HEK293 (cell line): Measurements from ENCODE around the gene NKAPD1.

Experiments
- CTCF ChIA-PET: fragments of 350-600 bp; formaldehyde crosslinking; extraction: SDS; loops from one replicate; lab custom pipeline; 2021; ENCODE audit warnings: antibody characterized with exemption; lab: Yijun Ruan, JAX
- POLR2A ChIA-PET: fragments of 300-600 bp; formaldehyde crosslinking; extraction: SDS; loops from one replicate; lab custom pipeline; 2020; ENCODE audit warnings: antibody characterized with exemption, inconsistent platforms; lab: Yijun Ruan, JAX
- H3K27ac ChIP-seq: fragments of 200-500 bp; sonication (Bioruptor generic); 2 replicates; pipeline ENCODE4 v1.5.1; 2014; ENCODE audit warnings: low read depth, low read length, control low read depth, inconsistent platforms; ENCODE audit errors: extremely low read depth
- H3K36me3 ChIP-seq, 2 experiments: fragments of 200-500 bp in 1 of 2; sonication (Bioruptor generic) in 1 of 2; 1 replicate in 1 of 2; 2 replicates in 1 of 2; pipeline ENCODE4 v1.5.1; 2014 to 2017; ENCODE audit warnings: inconsistent platforms in 2 of 2, low read length in 2 of 2; ENCODE audit not compliant: control insufficient read depth in 2 of 2, insufficient read depth in 1 of 2
- H3K4me1 ChIP-seq: fragments of 200-500 bp; sonication (Bioruptor generic); 2 replicates; pipeline ENCODE4 v1.5.1; 2014; ENCODE audit warnings: mild to moderate bottlenecking, low read length, inconsistent platforms; ENCODE audit not compliant: control insufficient read depth, insufficient read depth
- H3K4me3 ChIP-seq: 2 replicates; pipeline ENCODE4 v1.5.1; 2011; ENCODE audit warnings: low read depth, mild to moderate bottlenecking, control low read depth, low read length, moderate library complexity
- H3K9me3 ChIP-seq: fragments of 200-500 bp; sonication (Bioruptor generic); 2 replicates; pipeline ENCODE4 v1.5.1; 2014; ENCODE audit warnings: low read depth, low read length, inconsistent platforms; ENCODE audit not compliant: control insufficient read depth, insufficient read depth
- ELK4 ChIP-seq: IDR thresholded peaks from 2 replicates; pipeline ENCODE4 v1.6.1; 2011; ENCODE audit warnings: mild to moderate bottlenecking, low read depth, low read length, borderline replicate concordance
- GLI2 ChIP-seq: fragments of 450-650 bp; formaldehyde crosslinking; IDR thresholded peaks from 2 replicates; pipeline ENCODE4; 2017; ENCODE audit warnings: missing biosample characterization, missing genetic modification characterization, low read depth, borderline replicate concordance
- SETDB1 ChIP-seq: IDR thresholded peaks from one replicate; pipeline ENCODE4 v1.6.1; 2017; ENCODE audit warnings: mild to moderate bottlenecking, low read length, moderate library complexity, mixed read lengths; ENCODE audit not compliant: insufficient read length
- ZBTB11 ChIP-seq: fragments of 450-650 bp; formaldehyde crosslinking; conservative IDR thresholded peaks from 2 replicates; pipeline ENCODE4 v1.5.1; 2016; ENCODE audit warnings: low read depth, missing biosample characterization, missing genetic modification characterization
- ZNF335 ChIP-seq: fragments of 450-650 bp; formaldehyde crosslinking; conservative IDR thresholded peaks from 2 replicates; pipeline ENCODE4 v1.5.1; 2016; ENCODE audit warnings: missing biosample characterization, missing genetic modification characterization
- ZNF350 ChIP-seq: fragments of 450-650 bp; formaldehyde crosslinking; IDR thresholded peaks from 2 replicates; pipeline ENCODE4 v1.5.0; 2017; ENCODE audit warnings: missing biosample characterization, mild to moderate bottlenecking, missing genetic modification characterization
- ZNF391 ChIP-seq: fragments of 450-650 bp; formaldehyde crosslinking; IDR thresholded peaks from 2 replicates; pipeline ENCODE4 v1.5.1; 2016; ENCODE audit warnings: low read depth, missing biosample characterization, missing genetic modification characterization, borderline replicate concordance
- ZNF394 ChIP-seq: fragments of 450-650 bp; formaldehyde crosslinking; IDR thresholded peaks from 2 replicates; pipeline ENCODE4 v1.5.1; 2016; ENCODE audit warnings: missing biosample characterization, missing genetic modification characterization, mild to moderate bottlenecking, moderate library complexity, borderline replicate concordance
- ZNF529 ChIP-seq: fragments of 450-650 bp; formaldehyde crosslinking; IDR thresholded peaks from 2 replicates; pipeline ENCODE4 v1.5.1; 2017; ENCODE audit warnings: missing genetic modification characterization, missing biosample characterization; ENCODE audit not compliant: insufficient replicate concordance
- ZNF558 ChIP-seq: fragments of 450-650 bp; formaldehyde crosslinking; IDR thresholded peaks from 2 replicates; pipeline ENCODE4 v1.5.1; 2016; ENCODE audit warnings: missing biosample characterization, missing genetic modification characterization
- ZNF596 ChIP-seq: fragments of 450-650 bp; IDR thresholded peaks from 2 replicates; pipeline ENCODE4 v1.5.0; 2018; ENCODE audit warnings: missing biosample characterization, mild to moderate bottlenecking, missing genetic modification characterization, moderate library complexity
- ZNF654 ChIP-seq: fragments of 450-650 bp; formaldehyde crosslinking; IDR thresholded peaks from 2 replicates; pipeline ENCODE4 v1.5.1; 2016; ENCODE audit warnings: low read depth, missing biosample characterization, missing genetic modification characterization
- ZNF830 ChIP-seq: fragments of 450-650 bp; IDR thresholded peaks from 2 replicates; pipeline ENCODE4 v1.5.0; 2018; ENCODE audit warnings: missing biosample characterization, missing genetic modification characterization, low read depth, mild to moderate bottlenecking, moderate library complexity
- ZXDB ChIP-seq: fragments of 450-650 bp; formaldehyde crosslinking; IDR thresholded peaks from 2 replicates; pipeline ENCODE4 v1.5.1; 2016; ENCODE audit warnings: missing biosample characterization, missing genetic modification characterization
- TF ChIP-seq, protein P1 (sequence below): fragments of 450-650 bp; formaldehyde crosslinking; optimal IDR thresholded peaks from 2 replicates; pipeline ENCODE3; 2016; ENCODE audit warnings: missing biosample characterization, mild to moderate bottlenecking, missing genetic modification characterization
- TF ChIP-seq, protein P2 (sequence below): fragments of 450-650 bp; formaldehyde crosslinking; IDR thresholded peaks from 2 replicates; pipeline ENCODE4 v1.5.1; 2016; ENCODE audit warnings: missing biosample characterization, missing genetic modification characterization

Gene NKAPD1

GRCh38 chr11:112113539-112114457 is 39.7 kb downstream of the NKAPD1 start:
- ChIA-PET POLR2A (interaction anchor here (0.7 kb wide), 4 partner anchors 23 to 1088 kb away, joined by 3 to 5 read pairs (median 4); no protein-coding TSS in a partner anchor), CTCF (interaction anchor here (0.6 to 6.7 kb wide), 46 partner anchors 8 to 1531 kb away, joined by 3 to 70 read pairs (median 4); partner anchors contain the start of genes BCO2, SDHD and TIMM8B)
- TF ChIP-seq, protein P1, sequence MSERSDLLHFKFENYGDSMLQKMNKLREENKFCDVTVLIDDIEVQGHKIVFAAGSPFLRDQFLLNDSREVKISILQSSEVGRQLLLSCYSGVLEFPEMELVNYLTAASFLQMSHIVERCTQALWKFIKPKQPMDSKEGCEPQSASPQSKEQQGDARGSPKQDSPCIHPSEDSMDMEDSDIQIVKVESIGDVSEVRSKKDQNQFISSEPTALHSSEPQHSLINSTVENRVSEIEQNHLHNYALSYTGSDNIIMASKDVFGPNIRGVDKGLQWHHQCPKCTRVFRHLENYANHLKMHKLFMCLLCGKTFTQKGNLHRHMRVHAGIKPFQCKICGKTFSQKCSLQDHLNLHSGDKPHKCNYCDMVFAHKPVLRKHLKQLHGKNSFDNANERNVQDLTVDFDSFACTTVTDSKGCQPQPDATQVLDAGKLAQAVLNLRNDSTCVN, result no peak
- TF ChIP-seq GLI2 (tag by site-specific recombination) (no peak), ZNF391 (no peak), ZNF529 (tag by site-specific recombination) (no peak), ZNF394 (tag by site-specific recombination) (no peak), ZNF335 (tag by site-specific recombination) (no peak), ZNF350 (tag by site-specific recombination) (no peak), ZNF596 (tag by site-specific recombination) (peak; percentile 98), ZXDB (tag by site-specific recombination) (no peak), ZNF654 (tag by site-specific recombination) (peak; percentile 47), ELK4 (no peak), ZNF558 (tag by site-specific recombination) (no peak), ZBTB11 (no peak), SETDB1 (no peak), ZNF830 (tag by site-specific recombination) (no peak)
- TF ChIP-seq, protein P2, sequence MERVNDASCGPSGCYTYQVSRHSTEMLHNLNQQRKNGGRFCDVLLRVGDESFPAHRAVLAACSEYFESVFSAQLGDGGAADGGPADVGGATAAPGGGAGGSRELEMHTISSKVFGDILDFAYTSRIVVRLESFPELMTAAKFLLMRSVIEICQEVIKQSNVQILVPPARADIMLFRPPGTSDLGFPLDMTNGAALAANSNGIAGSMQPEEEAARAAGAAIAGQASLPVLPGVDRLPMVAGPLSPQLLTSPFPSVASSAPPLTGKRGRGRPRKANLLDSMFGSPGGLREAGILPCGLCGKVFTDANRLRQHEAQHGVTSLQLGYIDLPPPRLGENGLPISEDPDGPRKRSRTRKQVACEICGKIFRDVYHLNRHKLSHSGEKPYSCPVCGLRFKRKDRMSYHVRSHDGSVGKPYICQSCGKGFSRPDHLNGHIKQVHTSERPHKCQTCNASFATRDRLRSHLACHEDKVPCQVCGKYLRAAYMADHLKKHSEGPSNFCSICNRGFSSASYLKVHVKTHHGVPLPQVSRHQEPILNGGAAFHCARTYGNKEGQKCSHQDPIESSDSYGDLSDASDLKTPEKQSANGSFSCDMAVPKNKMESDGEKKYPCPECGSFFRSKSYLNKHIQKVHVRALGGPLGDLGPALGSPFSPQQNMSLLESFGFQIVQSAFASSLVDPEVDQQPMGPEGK (tag by site-specific recombination), result no peak
- Histone ChIP-seq H3K9me3 (no peaks in the 10 kb centered on the region), H3K4me1 (no peaks in the 10 kb centered on the region), H3K27ac (no peak overlapping the region), H3K36me3 (no peaks in the 10 kb centered on the region), H3K4me3 (no peak overlapping the region)
